Endothelial cell of umbilical vein (primary cell): ENCODE results near the gene ARPC1A. TPM values are rescaled to one million over a fixed set of nuclear protein-coding genes. Genes with fewer than 3 reads are reported as not detected.

ENCODE experiments used
- BruUV-seq: library from RNA; stranded (reverse); fragments of 400-500 nt; replicated peaks from 2 replicates; lab custom pipeline; 2021; lab: Mats Ljungman, UMichigan
- CTCF ChIA-PET: fragments of 300-600, 350-600 bp; sonication (Branson Sonifier 250); formaldehyde crosslinking; loops from one replicate; lab custom pipeline; 2021; ENCODE audit warnings: antibody characterized with exemption, inconsistent platforms; lab: Charles Lee
- POLR2A ChIA-PET: fragments of 300-600, 350-600 bp; sonication (Branson Sonifier 250); formaldehyde crosslinking; loops from one replicate; lab custom pipeline; 2021; ENCODE audit warnings: antibody characterized with exemption, inconsistent platforms; lab: Charles Lee
- DNase-seq: peaks from one replicate; pipeline ENCODE4 v3.0.0-alpha.2; 2011; ENCODE audit warnings: low read depth, low spot score
- FAIRE-seq: peaks from 2 replicates; lab custom pipeline; 2011; peaks lifted over from hg19 to GRCh38; lab: Jason Lieb, UNC
- H2AFZ ChIP-seq: 2 replicates; pipeline ENCODE4 v1.6.0; 2012; ENCODE audit warnings: low read depth, low read length, control low read depth, inconsistent platforms
- H3K27ac ChIP-seq: 2 replicates; pipeline ENCODE4 v1.5.1; 2011; ENCODE audit warnings: low read depth, mild to moderate bottlenecking, control low read depth, low read length, moderate library complexity; ENCODE audit not compliant: insufficient read depth
- H3K27me3 ChIP-seq, 2 experiments: 2 replicates each; pipeline versions ENCODE4 v1.6.0 to v1.6.1; 2011; ENCODE audit warnings: low read length in 2 of 2, mixed read lengths in 1 of 2; ENCODE audit not compliant: control insufficient read depth in 2 of 2, insufficient read depth in 2 of 2
- H3K36me3 ChIP-seq, 2 experiments: 2 replicates in 1 of 2; 3 replicates in 1 of 2; pipeline ENCODE4 v1.5.1; 2011; ENCODE audit warnings: low read length in 2 of 2, mild to moderate bottlenecking in 1 of 2, moderate library complexity in 1 of 2; ENCODE audit not compliant: control insufficient read depth in 2 of 2, insufficient read depth in 2 of 2; ENCODE audit errors: extremely low read depth in 1 of 2
- H3K4me1 ChIP-seq: 3 replicates; pipeline ENCODE4 v1.5.1; 2011; ENCODE audit warnings: mild to moderate bottlenecking, low read length; ENCODE audit not compliant: control insufficient read depth, insufficient read depth; ENCODE audit errors: extremely low read depth
- H3K4me2 ChIP-seq: 2 replicates; pipeline ENCODE4 v1.6.1; 2011; ENCODE audit warnings: low read length, control low read depth, mixed read lengths; ENCODE audit not compliant: insufficient read depth
- H3K4me3 ChIP-seq, 3 experiments: fragments of 200-600 bp in 1 of 3; sonication (generic), shearing (Covaris generic) in 1 of 3; replicated peaks in 1 of 3; 2 replicates each; pipeline ENCODE4 v1.5.1; 2011 to 2016; ENCODE audit warnings: control low read depth in 3 of 3, low read length in 3 of 3, mild to moderate bottlenecking in 2 of 3, inconsistent platforms in 1 of 3, low read depth in 1 of 3, moderate library complexity in 1 of 3; ENCODE audit not compliant: insufficient read depth in 1 of 3
- H3K79me2 ChIP-seq: 2 replicates; pipeline ENCODE4 v1.6.0; 2012; ENCODE audit warnings: low read length, inconsistent platforms; ENCODE audit not compliant: control insufficient read depth, insufficient read depth
- H3K9ac ChIP-seq: replicated peaks from 2 replicates; pipeline ENCODE3; 2011; ENCODE audit warnings: low read length, control low read depth; ENCODE audit not compliant: insufficient read depth; ENCODE audit errors: extremely low read depth
- H3K9me1 ChIP-seq: replicated peaks from 3 replicates; pipeline ENCODE4 v1.6.0; 2011; ENCODE audit warnings: mild to moderate bottlenecking, low read length; ENCODE audit not compliant: control insufficient read depth, insufficient read depth; ENCODE audit errors: extremely low read depth
- H3K9me3 ChIP-seq: replicated peaks from 2 replicates; pipeline ENCODE4 v1.5.1; 2012; ENCODE audit warnings: low read length, inconsistent platforms; ENCODE audit not compliant: control insufficient read depth, insufficient read depth
- H4K20me1 ChIP-seq: replicated peaks from 2 replicates; pipeline ENCODE3; 2011; ENCODE audit warnings: mild to moderate bottlenecking, low read length; ENCODE audit not compliant: control insufficient read depth, insufficient read depth; ENCODE audit errors: extremely low read depth
- EZH2 ChIP-seq: IDR thresholded peaks from 2 replicates; pipeline ENCODE4 v1.6.1; 2012; ENCODE audit warnings: borderline replicate concordance, low read depth, mild to moderate bottlenecking, moderate library complexity, low read length, inconsistent platforms; ENCODE audit not compliant: severe bottlenecking
- FOS ChIP-seq: IDR thresholded peaks from 2 replicates; pipeline ENCODE4 v1.6.1; 2011; ENCODE audit warnings: mild to moderate bottlenecking, low read length, moderate library complexity, borderline replicate concordance; ENCODE audit not compliant: insufficient read depth
- GATA2 ChIP-seq: IDR thresholded peaks from 2 replicates; pipeline ENCODE4 v1.7.0; 2011; ENCODE audit warnings: low read depth, mild to moderate bottlenecking, moderate library complexity, mixed read lengths, low read length; ENCODE audit not compliant: insufficient read length, insufficient read depth
- JUN ChIP-seq: IDR thresholded peaks from 2 replicates; pipeline ENCODE4 v1.6.1; 2011; ENCODE audit warnings: borderline replicate concordance, low read depth; ENCODE audit not compliant: insufficient read length, insufficient read depth
- MAX ChIP-seq: IDR thresholded peaks from 2 replicates; pipeline ENCODE4 v1.6.1; 2011; ENCODE audit not compliant: insufficient read depth, insufficient read length
- MYC ChIP-seq: IDR thresholded peaks from one replicate; pipeline ENCODE4 v1.6.1; 2011; ENCODE audit warnings: mild to moderate bottlenecking, low read depth, low read length
- POLR2A ChIP-seq: IDR thresholded peaks from 2 replicates; pipeline ENCODE4 v1.6.1; 2012; ENCODE audit warnings: low read depth, mild to moderate bottlenecking, control low read depth, low read length
- POLR2AphosphoS5 ChIP-seq: IDR thresholded peaks from 2 replicates; pipeline ENCODE4 v1.6.1; 2012; ENCODE audit warnings: low read depth, mild to moderate bottlenecking, control low read depth, low read length, moderate library complexity; ENCODE audit not compliant: insufficient read depth
- dilution Hi-C: fragments of 300-500 bp; cut with MboI; formaldehyde crosslinking; loops from one replicate; pipeline ENCODE4 v1.15.0; 2019; ENCODE audit warnings: low sequenced_read_pairs; ENCODE audit not compliant: extremely low pct_ligation_motif_present
- intact Hi-C: fragments of 100-400 bp; cut with micrococcal nuclease; formaldehyde crosslinking; loops from one replicate; pipeline ENCODE4 v1.10.0; 2022
- polyA plus RNA-seq, 4 experiments: library from polyadenylated mRNA; depleted of rRNA in 3 of 4; stranded (reverse) in 3 of 4; unstranded in 1 of 4; fragments of >200 nt; gene quantifications; 2 replicates each; pipeline versions ENCODE4 v1.2.1 to v1.2.3, GENCODE V29; 2011 to 2012; ENCODE audit warnings: missing spikeins in 1 of 4
- total RNA-seq: library from RNA; stranded (reverse); gene quantifications from 2 replicates; pipeline ENCODE4 v1.2.3, GENCODE V29; 2021
- TF ChIP-seq, protein P1 (sequence below), 2 donors: IDR thresholded peaks; 1 replicate in 1 of 2; 2 replicates in 1 of 2; pipeline ENCODE4 v1.5.1; 2011; ENCODE audit warnings: low read length in 2 of 2, mild to moderate bottlenecking in 2 of 2, moderate library complexity in 2 of 2, control low read depth in 1 of 2, inconsistent platforms in 1 of 2, low read depth in 1 of 2; ENCODE audit not compliant: insufficient read depth in 1 of 2; ENCODE audit errors: extremely low read depth in 1 of 2

The ARPC1A gene
- total and polyA plus RNA-seq, 2 donors (not counting 3 experiments of a cell fraction or from before 2014, with no cell fraction given): 200 to 243 TPM

- H3K27me3 ChIP-seq: no peaks in the 10 kb centered on the region
- H3K9ac ChIP-seq: no peak overlapping the region
- H3K27ac ChIP-seq: no peak overlapping the region
- intact Hi-C loops (loop anchor here (10.0 kb wide), 1 partner anchor 142 kb away; no protein-coding TSS in a partner anchor), dilution Hi-C loops (no loop called here)
- no TSS peak for BruUV-seq
- H3K4me3 ChIP-seq: no peak overlapping the region
- POLR2A ChIA-PET: no interaction called here
- no peaks in the 10 kb centered on the region for H3K36me3 ChIP-seq
- CTCF ChIA-PET: interaction anchor here (0.6 to 1.3 kb wide), 3 partner anchors 8 to 273 kb away, joined by 4 to 5 read pairs (median 4); no protein-coding TSS in a partner anchor
- no peaks in the 10 kb centered on the region for H3K79me2 ChIP-seq
- no peaks in the 10 kb centered on the region for H4K20me1 ChIP-seq
- TF ChIP-seq POLR2AphosphoS5: no peak
- TF ChIP-seq FOS: no peak
- no peak for TF ChIP-seq EZH2
- no peak for TF ChIP-seq GATA2
- no peak for TF ChIP-seq JUN
- TF ChIP-seq MAX: no peak
- TF ChIP-seq, protein P1, sequence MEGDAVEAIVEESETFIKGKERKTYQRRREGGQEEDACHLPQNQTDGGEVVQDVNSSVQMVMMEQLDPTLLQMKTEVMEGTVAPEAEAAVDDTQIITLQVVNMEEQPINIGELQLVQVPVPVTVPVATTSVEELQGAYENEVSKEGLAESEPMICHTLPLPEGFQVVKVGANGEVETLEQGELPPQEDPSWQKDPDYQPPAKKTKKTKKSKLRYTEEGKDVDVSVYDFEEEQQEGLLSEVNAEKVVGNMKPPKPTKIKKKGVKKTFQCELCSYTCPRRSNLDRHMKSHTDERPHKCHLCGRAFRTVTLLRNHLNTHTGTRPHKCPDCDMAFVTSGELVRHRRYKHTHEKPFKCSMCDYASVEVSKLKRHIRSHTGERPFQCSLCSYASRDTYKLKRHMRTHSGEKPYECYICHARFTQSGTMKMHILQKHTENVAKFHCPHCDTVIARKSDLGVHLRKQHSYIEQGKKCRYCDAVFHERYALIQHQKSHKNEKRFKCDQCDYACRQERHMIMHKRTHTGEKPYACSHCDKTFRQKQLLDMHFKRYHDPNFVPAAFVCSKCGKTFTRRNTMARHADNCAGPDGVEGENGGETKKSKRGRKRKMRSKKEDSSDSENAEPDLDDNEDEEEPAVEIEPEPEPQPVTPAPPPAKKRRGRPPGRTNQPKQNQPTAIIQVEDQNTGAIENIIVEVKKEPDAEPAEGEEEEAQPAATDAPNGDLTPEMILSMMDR (IDR thresholded peaks at IDR 0.05; ENCODE audit: extremely low read depth in 1 of 2, insufficient read depth in 1 of 2, low read depth in 1 of 2, low read length in 2 of 2): no peak
- no peak for TF ChIP-seq POLR2A
- no peak for TF ChIP-seq MYC
- FAIRE-seq (no peak), DNase-seq (no peak)
- no peak overlapping the region for H3K4me2 ChIP-seq
- no peak overlapping the region for H2AFZ ChIP-seq
- H3K9me1 ChIP-seq: no peaks in the 10 kb centered on the region
- no peaks in the 10 kb centered on the region for H3K4me1 ChIP-seq
- H3K9me3 ChIP-seq: no peaks in the 10 kb centered on the region
These were observed 29.2 kb upstream of the ARPC1A start for GRCh38 chr7:99296471-99296870.
